HG03095 (cell line): Measurements from ENCODE around the gene FPR2.
"Not testable (repeated sequence)": the region's sequence is repeated elsewhere in the genome, so short reads cannot be mapped to it uniquely, and the experiment has no call there.

Experiments used
- ATAC-seq: cut with Tn5 transposase; IDR thresholded peaks from one replicate; pipeline ENCODE4 v1.9.1; 2021; ENCODE audit warnings: moderate library complexity; ENCODE audit not compliant: unreplicated experiment

The FPR2 gene

DNA sequence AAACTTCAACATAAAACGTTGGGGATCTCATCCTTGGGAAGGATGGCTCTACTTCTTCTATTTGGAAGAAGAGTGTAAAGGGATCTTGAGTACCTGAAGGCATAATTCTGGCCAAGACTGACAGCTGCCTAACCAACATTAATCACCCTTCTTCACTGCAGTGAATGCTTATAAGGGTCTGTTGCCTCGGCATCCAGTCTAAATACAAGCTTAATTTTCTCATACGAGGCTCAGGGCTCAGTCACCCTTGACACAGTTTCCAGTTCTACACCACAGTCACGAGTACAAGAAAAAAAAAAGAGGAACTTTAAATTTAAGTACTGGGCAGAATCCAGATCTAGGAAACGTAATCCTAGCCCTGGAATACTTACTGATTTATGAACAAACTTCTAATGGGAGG lies 43.0 kb downstream of the FPR2 start:
- ATAC-seq: no peak

DNA sequence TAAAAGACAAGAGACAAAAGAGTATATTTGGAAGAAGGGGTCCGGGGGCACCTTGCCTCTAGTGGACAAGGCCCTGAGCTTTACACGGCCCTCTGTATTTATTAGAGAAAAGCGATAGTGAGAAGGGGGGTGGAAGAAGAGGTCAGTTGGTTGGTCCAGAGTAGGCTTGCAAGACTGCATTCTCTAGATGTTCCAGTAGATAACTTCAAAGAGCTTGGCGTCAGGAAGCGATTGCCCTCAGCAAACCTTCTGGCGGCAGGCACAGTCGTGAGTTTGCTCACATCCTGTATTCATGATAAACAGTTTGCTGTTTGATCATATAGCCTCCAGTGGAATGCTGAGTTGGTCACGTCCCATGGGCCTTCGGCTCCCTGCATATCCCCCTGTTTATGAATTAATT lies 43.8 kb downstream of the FPR2 start:
- not testable (repeated sequence) for ATAC-seq

DNA sequence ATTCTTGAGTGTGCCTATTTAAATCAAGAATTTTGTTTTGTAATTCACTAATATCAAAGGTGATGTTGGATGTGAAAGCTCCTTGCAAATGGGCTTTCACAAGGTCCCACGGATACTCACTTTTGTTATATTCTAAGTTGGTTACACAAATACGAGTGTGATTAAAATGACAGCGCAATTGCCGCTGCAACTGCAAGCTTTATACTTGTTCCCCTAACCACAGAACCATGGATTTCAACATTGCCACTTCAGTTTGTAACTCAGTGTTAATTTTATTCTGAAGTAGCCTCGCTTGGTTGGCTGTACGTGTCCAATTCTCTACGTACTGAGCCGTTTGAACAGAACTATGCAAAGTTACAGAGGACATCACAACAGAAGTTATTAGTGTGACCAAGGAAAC lies 44.4 kb downstream of the FPR2 start:
- not testable (repeated sequence) for ATAC-seq

DNA sequence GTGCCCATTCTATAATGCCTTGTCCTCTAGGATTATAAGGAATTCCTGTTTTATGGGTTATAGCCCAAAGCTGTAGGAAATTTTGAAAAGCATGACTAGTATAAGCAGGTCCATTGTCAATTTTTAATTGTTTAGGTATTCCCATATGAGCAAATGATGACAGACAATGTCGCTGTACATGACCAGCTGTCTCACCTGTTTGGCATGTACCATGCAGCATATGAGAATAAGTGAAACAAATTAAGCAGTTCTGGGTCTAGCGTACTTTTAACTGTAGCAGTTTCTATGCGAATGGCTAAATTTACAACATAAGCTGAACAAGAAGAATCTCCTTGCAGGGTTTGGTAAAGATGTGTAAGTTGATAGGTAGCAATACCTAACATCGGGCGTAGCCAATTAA lies 45.6 kb downstream of the FPR2 start:
- not testable (repeated sequence) for ATAC-seq

DNA sequence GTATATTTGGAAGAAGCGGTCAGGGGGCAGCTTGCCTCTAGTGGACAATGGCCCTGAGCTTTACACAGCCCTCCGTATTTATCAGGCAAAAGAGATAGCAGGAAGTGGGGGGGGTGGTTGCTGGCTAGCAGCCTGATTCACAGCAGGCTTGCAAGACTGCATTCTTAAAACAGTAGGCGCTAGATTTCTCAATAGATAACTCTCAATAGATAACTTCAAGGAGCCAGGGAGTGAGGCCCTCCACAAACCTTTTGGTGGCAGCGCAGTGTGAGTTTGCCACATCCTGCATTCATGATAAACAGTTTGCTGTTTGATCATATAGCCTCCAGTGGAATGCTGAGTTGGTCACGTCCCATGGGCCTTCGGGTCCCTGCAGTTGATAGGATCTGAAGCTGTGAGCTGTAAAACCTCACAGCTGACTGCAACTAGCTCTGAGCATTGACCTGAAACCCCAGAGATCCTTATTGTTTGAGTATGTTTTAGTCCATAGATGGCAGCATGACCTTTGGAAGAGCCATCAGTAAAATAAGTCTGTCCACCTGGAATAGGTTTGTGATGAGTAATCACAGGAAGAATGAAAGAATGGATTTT lies 46.2 kb downstream of the FPR2 start:
- no peak for ATAC-seq

DNA sequence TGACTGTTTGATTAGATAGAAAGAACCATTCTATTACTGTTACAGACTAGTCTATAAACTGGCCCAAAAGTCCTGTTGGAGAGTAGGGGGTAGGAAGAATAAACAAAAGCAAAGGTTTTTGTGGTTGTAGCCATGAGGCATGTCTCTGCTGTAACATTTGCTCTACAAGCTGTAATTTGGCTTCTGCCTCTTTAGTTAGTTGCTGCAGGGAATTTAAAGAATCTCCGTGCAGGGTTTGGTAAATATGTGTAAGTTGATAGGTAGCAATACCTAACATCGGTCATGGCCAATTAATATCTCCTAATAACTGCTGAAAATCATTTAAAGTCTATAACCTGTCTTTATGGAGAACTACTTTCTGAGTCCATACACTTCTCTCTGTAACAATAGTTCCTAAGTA lies 46.9 kb downstream of the FPR2 start:
- no peak for ATAC-seq

DNA sequence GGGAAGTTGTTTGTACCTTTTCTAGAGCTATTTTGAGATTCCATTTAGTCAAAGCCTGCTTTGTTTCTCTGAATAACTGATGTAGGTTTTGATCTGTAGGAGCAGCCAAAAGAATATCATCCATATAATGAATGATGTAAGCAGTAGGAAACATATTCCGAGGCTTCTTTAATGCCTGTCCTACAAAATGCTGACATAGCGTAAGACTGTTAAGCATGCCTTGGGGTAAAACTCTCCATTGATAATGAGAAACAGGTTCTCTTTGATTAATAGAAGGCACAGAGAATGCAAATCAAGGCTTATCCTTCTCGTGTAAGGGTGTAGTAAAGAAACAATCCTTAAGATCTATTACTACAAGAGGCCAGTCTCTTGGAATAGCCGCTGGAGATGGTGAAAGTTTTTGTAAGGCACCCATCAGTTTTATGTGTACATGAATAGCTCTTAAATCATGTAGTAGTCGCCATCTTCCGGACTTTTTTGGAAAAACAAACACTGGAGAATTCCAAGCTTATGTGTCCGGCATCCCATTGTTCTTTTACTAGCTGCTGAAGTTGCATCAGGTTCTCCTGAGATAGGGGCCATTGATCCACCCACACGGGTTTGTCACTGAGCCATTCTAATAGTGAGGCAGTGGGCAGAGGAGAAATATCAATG lies 47.5 kb downstream of the FPR2 start:
- no peak for ATAC-seq

DNA sequence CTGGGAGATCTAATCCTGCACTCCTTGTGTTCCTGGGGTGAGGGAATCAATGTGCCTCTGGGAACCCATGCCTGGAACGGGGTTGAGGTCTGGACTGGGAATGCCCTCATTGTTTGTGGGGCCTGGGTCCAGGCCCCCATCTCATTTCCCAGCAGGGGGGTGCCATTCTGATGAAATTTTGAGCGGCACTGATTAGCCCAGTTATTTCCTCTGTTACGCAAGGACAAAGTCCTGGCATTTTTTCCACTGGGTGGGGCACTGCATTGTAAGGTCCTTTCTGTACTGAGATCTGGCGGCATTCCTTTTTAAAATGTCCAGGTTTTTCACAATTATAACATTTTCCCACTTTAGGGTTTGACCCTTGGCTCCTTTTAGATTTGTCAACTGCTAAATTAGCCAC lies 48.8 kb downstream of the FPR2 start:
- no peak for ATAC-seq

DNA sequence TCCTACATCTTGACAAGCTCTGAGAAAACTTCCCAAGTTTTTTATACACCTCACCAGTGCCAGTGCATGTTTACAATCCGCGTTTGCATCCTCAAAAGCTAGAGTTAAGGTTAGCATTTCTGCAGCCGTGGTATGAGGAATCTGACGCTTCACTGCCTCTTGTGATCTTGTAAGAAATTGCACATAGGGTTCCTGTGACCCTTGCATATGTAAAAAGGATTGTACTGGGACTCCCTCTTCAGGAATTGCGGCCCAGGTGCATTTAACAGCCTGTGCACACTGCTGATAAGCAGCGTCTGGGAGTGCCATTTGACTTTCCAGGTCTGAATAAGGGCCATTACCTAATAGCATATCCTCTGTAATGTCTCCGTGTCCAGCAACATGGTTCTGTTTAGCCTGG lies 49.2 kb downstream of the FPR2 start:
- no peak for ATAC-seq

DNA sequence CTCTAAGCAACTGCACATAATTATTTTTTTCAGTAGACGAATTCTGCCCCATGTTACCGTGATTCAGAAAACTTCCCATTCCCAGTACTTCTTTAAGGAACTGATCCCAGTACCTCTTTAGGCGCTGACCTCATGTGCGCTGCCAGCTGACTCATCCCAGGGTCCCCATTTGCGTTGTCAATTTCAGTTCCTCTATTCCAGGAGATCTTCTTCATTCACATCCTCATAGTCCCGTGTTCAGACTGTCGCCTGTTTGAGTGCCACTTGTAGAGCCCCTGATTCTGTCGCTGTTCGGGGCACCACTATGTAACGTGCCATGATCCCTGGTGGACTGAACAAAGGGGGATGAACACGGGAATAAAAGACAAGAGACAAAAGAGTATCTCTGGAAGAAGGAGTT lies 50.4 kb downstream of the FPR2 start:
- no peak for ATAC-seq

DNA sequence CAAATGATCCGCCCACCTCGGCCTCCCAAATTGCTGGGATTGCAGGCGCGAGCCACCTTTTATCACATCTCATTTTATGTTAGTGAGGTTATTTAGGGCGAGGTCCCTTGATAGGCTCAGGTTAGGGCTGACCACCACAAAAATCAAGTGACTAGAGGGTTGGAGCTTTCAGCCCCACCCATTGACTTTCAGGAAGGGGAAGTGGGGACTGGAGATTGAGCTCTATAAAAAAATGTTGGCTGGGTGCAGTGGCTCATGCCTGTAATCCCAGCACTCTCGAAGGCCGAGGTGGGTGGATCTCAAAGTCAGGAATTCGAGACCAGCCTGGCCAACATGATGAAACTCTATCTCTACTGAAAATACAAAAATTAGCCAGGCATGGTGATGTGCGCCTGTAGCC lies 54.1 kb downstream of the FPR2 start:
- no peak for ATAC-seq

DNA sequence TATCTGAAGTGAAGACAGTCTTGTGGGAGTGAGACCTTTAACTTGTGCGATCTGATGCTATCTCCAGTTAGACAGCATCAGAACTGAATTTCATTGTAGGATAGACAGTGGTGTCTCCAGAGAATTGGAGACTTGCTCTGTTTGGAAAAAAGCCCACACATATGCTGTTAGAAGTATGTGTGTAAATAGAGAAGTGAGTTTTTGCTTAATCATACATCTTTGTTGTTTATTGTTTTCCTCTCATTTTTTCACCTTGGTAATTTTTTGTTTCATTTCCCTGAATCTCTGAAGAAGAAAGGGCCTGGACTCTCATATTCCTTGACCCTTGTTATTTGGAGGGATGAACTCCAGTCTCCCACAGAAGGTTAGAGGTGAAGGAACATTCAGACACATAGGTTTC lies 55.7 kb downstream of the FPR2 start:
- no peak for ATAC-seq

DNA sequence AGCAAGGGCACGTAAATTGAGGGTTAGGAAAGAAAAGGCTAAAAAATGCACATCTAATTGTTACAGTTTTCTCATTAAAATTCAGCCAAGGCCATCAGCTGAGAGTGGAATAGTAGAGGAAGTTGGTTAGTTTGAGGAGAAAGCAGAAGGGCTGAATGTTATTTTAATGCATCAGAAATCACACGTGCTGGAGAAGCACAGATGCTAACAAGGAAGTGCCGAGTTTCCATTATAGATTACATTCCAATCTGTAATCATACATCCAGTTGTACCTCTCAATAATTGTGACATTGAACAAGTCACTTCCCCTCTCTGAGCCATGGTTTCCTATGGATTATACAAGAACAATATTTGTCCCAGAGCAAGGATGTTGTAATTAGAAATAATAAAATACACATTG lies 59.0 kb downstream of the FPR2 start:
- no peak for ATAC-seq
